Measurements from ENCODE around the gene GLB1L. TPM values are rescaled to one million over a fixed set of nuclear protein-coding genes. Genes with fewer than 3 reads are reported as not detected.
"Not testable (repeated sequence)": the region's sequence is repeated elsewhere in the genome, so short reads cannot be mapped to it uniquely, and the experiment has no call there.

The GLB1L gene
- total RNA-seq, 2 donors from 2014 or later = 2.1 to 2.5 TPM

GRCh38 chr2:219287580-219288265 is 42.5 kb upstream of the GLB1L start:
- no peak for DNase-seq
- Histone ChIP-seq H3K36me3 (no peaks in the 10 kb centered on the region), H3K9me3 (no peaks in the 10 kb centered on the region), H3K4me1 (no peaks in the 10 kb centered on the region), H3K9ac (ENCODE audit: low read depth in 2 of 2, low read length in 2 of 2) (no peak overlapping the region), H3K27ac (no peak overlapping the region), H3K27me3 (no peaks in the 10 kb centered on the region), H3K4me3 (no peak overlapping the region)
- TF ChIP-seq CTCF (IDR thresholded peaks at IDR 0.05) = no peak
- intact Hi-C loops (cut with DNase I) = no loop called here

GRCh38 chr2:219287116-219287440 is 41.8 kb upstream of the GLB1L start:
- H3K27ac ChIP-seq; H3K27me3 ChIP-seq; H3K9ac ChIP-seq (ENCODE audit: low read depth in 2 of 2, low read length in 2 of 2); H3K9me3 ChIP-seq; H3K36me3 ChIP-seq; H3K4me1 ChIP-seq; H3K4me3 ChIP-seq; intact Hi-C loops (cut with DNase I); DNase-seq: not testable (repeated sequence)

- Histone ChIP-seq H3K27ac (no peak overlapping the region), H3K4me1 (no peaks in the 10 kb centered on the region), H3K9me3 (no peaks in the 10 kb centered on the region), H3K36me3 (no peaks in the 10 kb centered on the region), H3K27me3 (no peaks in the 10 kb centered on the region), H3K9ac (ENCODE audit: low read depth in 2 of 2, low read length in 2 of 2) (no peak overlapping the region), H3K4me3 (no peak overlapping the region)
- TF ChIP-seq CTCF (IDR thresholded peaks at IDR 0.05) = no peak
- intact Hi-C loops (cut with DNase I) = no loop called here
- no peak for DNase-seq
Measured at GRCh38 chr2:219286436-219287115, 41.3 kb upstream of the GLB1L start.

- no peak for TF ChIP-seq CTCF (IDR thresholded peaks at IDR 0.05)
- Histone ChIP-seq H3K4me1 (no peaks in the 10 kb centered on the region), H3K9me3 (no peaks in the 10 kb centered on the region), H3K4me3 (no peak overlapping the region), H3K27me3 (no peaks in the 10 kb centered on the region), H3K36me3 (no peaks in the 10 kb centered on the region), H3K9ac (ENCODE audit: low read depth in 2 of 2, low read length in 2 of 2) (no peak overlapping the region), H3K27ac (no peak overlapping the region)
- intact Hi-C loops (cut with DNase I) = no loop called here
- no peak for DNase-seq
Measured at GRCh38 chr2:219285894-219286425, 40.7 kb upstream of the GLB1L start.

- H3K9me3 ChIP-seq = no peaks in the 10 kb centered on the region
- no peaks in the 10 kb centered on the region for H3K4me1 ChIP-seq
- H3K27ac ChIP-seq = no peak overlapping the region
- no peaks in the 10 kb centered on the region for H3K36me3 ChIP-seq
- DNase-seq = no peak
- H3K4me3 ChIP-seq = no peak overlapping the region
- H3K9ac ChIP-seq (ENCODE audit: low read depth in 2 of 2, low read length in 2 of 2) = no peak overlapping the region
- no peak for TF ChIP-seq CTCF (IDR thresholded peaks at IDR 0.05)
- no peaks in the 10 kb centered on the region for H3K27me3 ChIP-seq
- intact Hi-C loops (cut with DNase I) = no loop called here
Measured at GRCh38 chr2:219285373-219285735, 40.1 kb upstream of the GLB1L start.

Measured in colonic mucosa (tissue), 4 donors.